ENCODE measurements around the gene MSX1. TPM values are rescaled to one million over a fixed set of nuclear protein-coding genes. Genes with fewer than 3 reads are reported as not detected.

MSX1 gene
- polyA plus RNA-seq, 1 experiment: 1.7 TPM

DNA sequence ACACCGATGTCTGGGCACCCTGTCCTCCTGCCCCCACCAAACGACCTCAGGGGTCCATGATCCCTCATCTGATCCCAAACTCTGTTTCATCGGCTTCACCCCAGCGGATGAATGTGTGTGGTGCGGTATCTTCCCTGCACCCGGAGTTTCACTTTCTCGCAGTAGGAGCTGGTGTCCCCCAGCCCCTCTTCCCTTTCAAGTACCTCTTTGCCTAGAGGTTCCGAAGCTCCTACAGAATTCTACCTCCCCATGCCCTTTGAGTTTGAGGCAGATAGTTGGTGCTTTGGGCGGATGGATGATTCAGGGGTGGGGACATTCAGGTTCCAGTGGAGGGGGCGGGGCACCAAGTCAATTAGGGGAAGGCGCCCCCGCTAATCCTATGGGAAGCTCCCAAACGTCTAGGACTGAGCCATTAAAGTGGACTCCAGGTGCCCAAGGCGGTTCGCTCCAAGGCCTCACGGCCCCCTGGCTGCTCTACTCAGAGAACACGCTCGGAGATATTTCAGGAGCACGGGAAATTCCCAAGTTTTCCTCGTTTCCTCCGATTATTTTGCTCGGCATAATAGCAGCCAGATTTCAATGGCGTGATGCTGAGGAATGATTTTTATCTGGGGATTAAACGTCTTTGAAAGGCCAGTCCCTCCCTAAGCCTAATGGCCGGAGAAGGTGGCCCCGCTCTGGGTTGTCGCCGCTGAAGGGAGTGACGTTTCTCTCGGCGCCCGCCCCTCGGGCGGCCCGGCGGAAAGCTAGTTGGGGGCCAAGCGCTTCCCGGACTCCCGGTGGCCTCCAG is 1.3 kb downstream of the MSX1 start:
- Histone ChIP-seq H3K27me3 (ENCODE audit: control insufficient read depth, insufficient read depth, low read length) (peaks cover 57% of the 10 kb centered on the region), H3K9me3 (ENCODE audit: control insufficient read depth, insufficient read depth, low read length) (peaks cover 27% of the 10 kb centered on the region), H3K4me3 (ENCODE audit: low read depth, low read length) (peak overlapping the region; percentile 76), H3K27ac (ENCODE audit: low read depth, low read length) (no peak overlapping the region)
- CTCF ChIA-PET: interaction anchor here (1.0 kb wide), 1 partner anchor 183 kb away, joined by 3 read pairs; no protein-coding TSS in a partner anchor
- TF ChIP-seq, protein P1, sequence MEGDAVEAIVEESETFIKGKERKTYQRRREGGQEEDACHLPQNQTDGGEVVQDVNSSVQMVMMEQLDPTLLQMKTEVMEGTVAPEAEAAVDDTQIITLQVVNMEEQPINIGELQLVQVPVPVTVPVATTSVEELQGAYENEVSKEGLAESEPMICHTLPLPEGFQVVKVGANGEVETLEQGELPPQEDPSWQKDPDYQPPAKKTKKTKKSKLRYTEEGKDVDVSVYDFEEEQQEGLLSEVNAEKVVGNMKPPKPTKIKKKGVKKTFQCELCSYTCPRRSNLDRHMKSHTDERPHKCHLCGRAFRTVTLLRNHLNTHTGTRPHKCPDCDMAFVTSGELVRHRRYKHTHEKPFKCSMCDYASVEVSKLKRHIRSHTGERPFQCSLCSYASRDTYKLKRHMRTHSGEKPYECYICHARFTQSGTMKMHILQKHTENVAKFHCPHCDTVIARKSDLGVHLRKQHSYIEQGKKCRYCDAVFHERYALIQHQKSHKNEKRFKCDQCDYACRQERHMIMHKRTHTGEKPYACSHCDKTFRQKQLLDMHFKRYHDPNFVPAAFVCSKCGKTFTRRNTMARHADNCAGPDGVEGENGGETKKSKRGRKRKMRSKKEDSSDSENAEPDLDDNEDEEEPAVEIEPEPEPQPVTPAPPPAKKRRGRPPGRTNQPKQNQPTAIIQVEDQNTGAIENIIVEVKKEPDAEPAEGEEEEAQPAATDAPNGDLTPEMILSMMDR (IDR thresholded peaks at IDR 0.05; ENCODE audit: low read depth, low read length): peak; percentile 22; the same call in 1 of the 2 replicates
- POLR2A ChIA-PET: interaction anchor here (1.5 kb wide), 1 partner anchor 11 kb away, joined by 4 read pairs; no protein-coding TSS in a partner anchor
- no peak for DNase-seq (ENCODE audit: low read depth, low spot score)

DNA sequence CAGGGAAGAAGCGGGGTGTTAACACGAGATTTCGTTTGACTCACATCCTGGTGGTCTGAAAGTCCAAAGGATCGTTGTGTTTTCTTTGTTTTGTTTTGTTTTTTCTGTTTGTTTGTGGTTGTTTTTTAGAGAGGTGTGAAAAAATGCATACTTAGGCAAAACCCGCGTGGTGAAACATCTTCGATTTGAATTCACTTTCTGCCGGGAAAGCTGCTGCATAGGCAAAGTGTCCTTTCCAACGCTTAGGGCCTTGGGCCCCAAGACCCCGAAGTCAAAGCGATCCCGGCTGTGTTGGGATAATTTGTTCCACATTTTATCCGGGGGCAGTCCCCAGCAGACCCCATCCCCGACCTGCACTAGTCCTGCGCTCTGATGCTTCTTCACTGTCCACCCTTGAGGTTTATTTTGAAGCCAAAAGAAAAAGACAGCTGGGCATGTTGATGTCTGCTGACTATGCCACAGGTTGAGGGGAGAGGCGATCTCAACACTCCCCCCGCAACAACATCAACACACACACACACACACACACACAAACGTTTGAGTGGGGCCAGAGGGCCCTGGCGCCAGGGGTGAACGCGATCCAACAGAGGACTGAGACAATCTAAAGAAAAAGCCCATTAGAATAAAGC is 2.0 kb downstream of the MSX1 start:
- POLR2A ChIA-PET: interaction anchor here (1.5 kb wide), 1 partner anchor 10 kb away, joined by 4 read pairs; no protein-coding TSS in a partner anchor
- DNase-seq (ENCODE audit: low read depth, low spot score): no peak
- Histone ChIP-seq H3K27me3 (ENCODE audit: control insufficient read depth, insufficient read depth, low read length) (peaks cover 57% of the 10 kb centered on the region), H3K4me3 (ENCODE audit: low read depth, low read length) (peak overlapping the region; percentile 76), H3K9me3 (ENCODE audit: control insufficient read depth, insufficient read depth, low read length) (peaks cover 32% of the 10 kb centered on the region), H3K27ac (ENCODE audit: low read depth, low read length) (no peak overlapping the region)
- TF ChIP-seq, protein P1 (IDR thresholded peaks at IDR 0.05; ENCODE audit: low read depth, low read length): no peak
- CTCF ChIA-PET: no interaction called here

DNA sequence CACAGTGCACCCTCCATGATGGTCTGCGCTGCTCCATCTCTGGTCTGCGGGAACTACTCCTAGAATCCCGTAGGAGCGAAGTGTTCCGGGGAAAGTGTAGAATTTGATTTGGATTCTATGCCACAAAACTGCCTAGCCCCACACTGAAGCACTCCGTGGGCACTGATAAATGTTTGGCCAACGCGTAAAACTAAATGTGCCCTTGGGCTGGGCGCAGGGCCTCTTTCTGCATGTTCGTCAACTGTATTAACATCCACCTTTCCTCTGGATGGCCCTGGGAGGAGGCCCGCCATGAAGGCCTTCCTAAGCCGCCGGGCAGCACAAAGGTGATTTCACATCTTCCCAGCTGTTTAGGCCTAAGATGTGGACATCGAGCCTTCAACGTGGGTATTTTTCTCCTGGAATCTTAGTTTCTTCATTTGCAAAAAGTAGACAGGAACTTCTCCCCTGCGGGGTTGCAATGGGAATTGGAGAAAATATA is 2.6 kb downstream of the MSX1 start:
- no peak overlapping the region for H3K27ac ChIP-seq (ENCODE audit: low read depth, low read length)
- H3K27me3 ChIP-seq (ENCODE audit: control insufficient read depth, insufficient read depth, low read length): peaks cover 57% of the 10 kb centered on the region
- TF ChIP-seq, protein P1 (IDR thresholded peaks at IDR 0.05; ENCODE audit: low read depth, low read length): no peak
- CTCF ChIA-PET: no interaction called here
- no peak overlapping the region for H3K4me3 ChIP-seq (ENCODE audit: low read depth, low read length)
- POLR2A ChIA-PET: interaction anchor here (1.5 kb wide), 1 partner anchor 9 kb away, joined by 4 read pairs; no protein-coding TSS in a partner anchor
- DNase-seq (ENCODE audit: low read depth, low spot score): no peak
- H3K9me3 ChIP-seq (ENCODE audit: control insufficient read depth, insufficient read depth, low read length): peaks cover 33% of the 10 kb centered on the region

DNA sequence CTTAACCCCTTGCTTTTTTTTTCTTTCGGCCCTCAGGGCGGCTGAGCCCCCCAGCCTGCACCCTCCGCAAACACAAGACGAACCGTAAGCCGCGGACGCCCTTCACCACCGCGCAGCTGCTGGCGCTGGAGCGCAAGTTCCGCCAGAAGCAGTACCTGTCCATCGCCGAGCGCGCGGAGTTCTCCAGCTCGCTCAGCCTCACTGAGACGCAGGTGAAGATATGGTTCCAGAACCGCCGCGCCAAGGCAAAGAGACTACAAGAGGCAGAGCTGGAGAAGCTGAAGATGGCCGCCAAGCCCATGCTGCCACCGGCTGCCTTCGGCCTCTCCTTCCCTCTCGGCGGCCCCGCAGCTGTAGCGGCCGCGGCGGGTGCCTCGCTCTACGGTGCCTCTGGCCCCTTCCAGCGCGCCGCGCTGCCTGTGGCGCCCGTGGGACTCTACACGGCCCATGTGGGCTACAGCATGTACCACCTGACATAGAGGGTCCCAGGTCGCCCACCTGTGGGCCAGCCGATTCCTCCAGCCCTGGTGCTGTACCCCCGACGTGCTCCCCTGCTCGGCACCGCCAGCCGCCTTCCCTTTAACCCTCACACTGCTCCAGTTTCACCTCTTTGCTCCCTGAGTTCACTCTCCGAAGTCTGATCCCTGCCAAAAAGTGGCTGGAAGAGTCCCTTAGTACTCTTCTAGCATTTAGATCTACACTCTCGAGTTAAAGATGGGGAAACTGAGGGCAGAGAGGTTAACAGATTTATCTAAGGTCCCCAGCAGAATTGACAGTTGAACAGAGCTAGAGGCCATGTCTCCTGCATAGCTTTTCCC is 3.4 kb downstream of the MSX1 start:
- TF ChIP-seq, protein P1 (IDR thresholded peaks at IDR 0.05; ENCODE audit: low read depth, low read length): no peak
- peaks cover 57% of the 10 kb centered on the region for H3K27me3 ChIP-seq (ENCODE audit: control insufficient read depth, insufficient read depth, low read length)
- no peak for DNase-seq (ENCODE audit: low read depth, low spot score)
- H3K4me3 ChIP-seq (ENCODE audit: low read depth, low read length): no peak overlapping the region
- peaks cover 32% of the 10 kb centered on the region for H3K9me3 ChIP-seq (ENCODE audit: control insufficient read depth, insufficient read depth, low read length)
- no peak overlapping the region for H3K27ac ChIP-seq (ENCODE audit: low read depth, low read length)
- POLR2A ChIA-PET: no interaction called here
- CTCF ChIA-PET: interaction anchor here (0.7 kb wide), 1 partner anchor 10 kb away, joined by 3 read pairs; no protein-coding TSS in a partner anchor

Data from AG04450 (cell line).